Renal pelvis (tissue), 4 donors: ENCODE results near the gene IL20. TPM values are rescaled to one million over a fixed set of nuclear protein-coding genes. Genes with fewer than 3 reads are reported as not detected.

ENCODE experiments used
- DNase-seq: peaks from one replicate; pipeline ENCODE4 v3.0.0-alpha.2; 2013
- polyA plus RNA-seq, 3 donors: library from polyadenylated mRNA; unstranded; fragments of 120-200 nt; gene quantifications; one replicate each; pipeline ENCODE4 v1.2.1, GENCODE V29; 2013; ENCODE audit not compliant: insufficient read length in 3 of 3

Gene IL20
- polyA plus RNA-seq, 3 donors: not detected

- DNase-seq: no peak
Measured at GRCh38 chr1:206878456-206878855, 13.0 kb downstream of the IL20 start.

- DNase-seq: no peak
Measured at GRCh38 chr1:206880314-206880713, 14.9 kb downstream of the IL20 start.

- DNase-seq: no peak
Measured at GRCh38 chr1:206882555-206882954, 17.1 kb downstream of the IL20 start.

GRCh38 chr1:206883160-206883559 lies 17.7 kb downstream of the IL20 start:
- DNase-seq: no peak

GRCh38 chr1:206883876-206884275 lies 18.5 kb downstream of the IL20 start:
- DNase-seq: no peak

GRCh38 chr1:206885341-206886060 lies 20.1 kb downstream of the IL20 start:
- no peak for DNase-seq

- peak; percentile 53 for DNase-seq
Measured at GRCh38 chr1:206886831-206887230, 21.4 kb downstream of the IL20 start.

- no peak for DNase-seq
Measured at GRCh38 chr1:206887701-206888100, 22.3 kb downstream of the IL20 start.

GRCh38 chr1:206890125-206891060 lies 25.0 kb downstream of the IL20 start:
- DNase-seq: no peak

- no peak for DNase-seq
Measured at GRCh38 chr1:206891412-206891811, 26.0 kb downstream of the IL20 start.

- DNase-seq: no peak
Measured at GRCh38 chr1:206892351-206892984, 27.0 kb downstream of the IL20 start.

GRCh38 chr1:206893380-206893779 lies 28.0 kb downstream of the IL20 start:
- no peak for DNase-seq

- DNase-seq: no peak
Measured at GRCh38 chr1:206895325-206895724, 29.9 kb downstream of the IL20 start.

- DNase-seq: no peak
Measured at GRCh38 chr1:206895837-206896242, 30.4 kb downstream of the IL20 start.

- DNase-seq: no peak
Measured at GRCh38 chr1:206896261-206896660, 30.8 kb downstream of the IL20 start.

- no peak for DNase-seq
Measured at GRCh38 chr1:206897175-206897574, 31.8 kb downstream of the IL20 start, which contains the start of gene IL24. Gene IL24, plus strand, starts transcription at chr1:206897443. Its CDS starts 390 bp downstream, at chr1:206897833.

- DNase-seq: no peak
Measured at GRCh38 chr1:206898089-206898914, 32.9 kb downstream of the IL20 start.

- no peak for DNase-seq
Measured at GRCh38 chr1:206898915-206899431, 33.5 kb downstream of the IL20 start.

- no peak for DNase-seq
Measured at GRCh38 chr1:206899717-206900116, 34.3 kb downstream of the IL20 start.

GRCh38 chr1:206900149-206900548 lies 34.7 kb downstream of the IL20 start:
- DNase-seq: no peak

GRCh38 chr1:206901944-206902343 lies 36.5 kb downstream of the IL20 start:
- DNase-seq: no peak
